Embryonic facial prominence (tissue), 1 donor: ENCODE measurements around the gene ELOA.

Experiments used
- DNase-seq: peaks from one replicate; pipeline ENCODE4 v3.0.0-alpha.2; 2016; ENCODE audit errors: extremely low spot score

The ELOA gene, protein sequence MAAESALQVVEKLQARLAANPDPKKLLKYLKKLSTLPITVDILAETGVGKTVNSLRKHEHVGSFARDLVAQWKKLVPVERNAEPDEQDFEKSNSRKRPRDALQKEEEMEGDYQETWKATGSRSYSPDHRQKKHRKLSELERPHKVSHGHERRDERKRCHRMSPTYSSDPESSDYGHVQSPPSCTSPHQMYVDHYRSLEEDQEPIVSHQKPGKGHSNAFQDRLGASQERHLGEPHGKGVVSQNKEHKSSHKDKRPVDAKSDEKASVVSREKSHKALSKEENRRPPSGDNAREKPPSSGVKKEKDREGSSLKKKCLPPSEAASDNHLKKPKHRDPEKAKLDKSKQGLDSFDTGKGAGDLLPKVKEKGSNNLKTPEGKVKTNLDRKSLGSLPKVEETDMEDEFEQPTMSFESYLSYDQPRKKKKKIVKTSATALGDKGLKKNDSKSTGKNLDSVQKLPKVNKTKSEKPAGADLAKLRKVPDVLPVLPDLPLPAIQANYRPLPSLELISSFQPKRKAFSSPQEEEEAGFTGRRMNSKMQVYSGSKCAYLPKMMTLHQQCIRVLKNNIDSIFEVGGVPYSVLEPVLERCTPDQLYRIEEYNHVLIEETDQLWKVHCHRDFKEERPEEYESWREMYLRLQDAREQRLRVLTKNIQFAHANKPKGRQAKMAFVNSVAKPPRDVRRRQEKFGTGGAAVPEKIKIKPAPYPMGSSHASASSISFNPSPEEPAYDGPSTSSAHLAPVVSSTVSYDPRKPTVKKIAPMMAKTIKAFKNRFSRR

DNA sequence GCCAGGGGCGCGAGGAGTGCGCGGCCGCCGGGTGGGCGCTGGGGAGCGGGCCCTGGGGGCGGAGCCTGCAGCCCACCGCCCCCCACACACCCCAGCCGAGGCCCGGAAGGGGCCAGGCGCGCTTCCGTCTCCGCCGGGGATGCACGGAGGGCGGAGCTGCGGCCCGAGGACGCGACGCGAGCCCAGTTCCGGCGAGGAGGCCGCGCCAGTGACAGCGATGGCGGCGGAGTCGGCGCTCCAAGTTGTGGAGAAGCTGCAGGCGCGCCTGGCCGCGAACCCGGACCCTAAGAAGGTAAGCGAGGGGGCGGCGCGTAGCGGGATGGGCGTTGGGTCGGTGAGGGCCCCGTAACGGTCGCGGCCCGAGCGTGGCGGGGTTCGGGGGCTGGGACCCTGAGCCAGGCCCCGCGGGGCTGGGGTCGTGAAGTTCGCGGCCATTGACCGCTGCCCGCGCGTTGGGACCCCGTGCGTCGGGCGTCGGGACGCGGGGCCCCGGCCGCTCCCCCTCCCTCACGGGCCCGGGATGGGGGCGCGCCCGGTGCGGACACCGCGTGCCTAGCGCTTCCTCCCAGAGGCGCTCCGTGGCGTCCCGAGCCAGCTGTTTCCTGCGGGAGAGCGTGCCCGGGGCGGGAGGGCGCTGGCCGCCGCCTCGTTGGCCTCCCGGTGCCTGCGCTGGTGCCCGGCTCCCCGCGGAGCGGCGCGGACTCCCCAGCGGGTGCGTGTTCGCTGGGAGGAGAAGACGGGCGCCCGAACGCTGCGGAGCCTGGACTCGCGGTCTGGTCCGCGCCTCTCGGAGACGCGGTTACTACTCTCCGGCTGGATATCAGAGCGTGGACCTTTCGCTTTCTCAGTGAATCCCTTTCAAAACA is at the start of gene ELOA:
ELOA (plus strand) TSS at position 185 of the 866 bp plus-strand sequence; CDS start at position 218, 33 bp downstream.
- peak; percentile 61 for DNase-seq

- no peak for DNase-seq
These were observed 49.7 kb upstream of the ELOA start for GRCh38 chr1:23693599-23693998.

DNA sequence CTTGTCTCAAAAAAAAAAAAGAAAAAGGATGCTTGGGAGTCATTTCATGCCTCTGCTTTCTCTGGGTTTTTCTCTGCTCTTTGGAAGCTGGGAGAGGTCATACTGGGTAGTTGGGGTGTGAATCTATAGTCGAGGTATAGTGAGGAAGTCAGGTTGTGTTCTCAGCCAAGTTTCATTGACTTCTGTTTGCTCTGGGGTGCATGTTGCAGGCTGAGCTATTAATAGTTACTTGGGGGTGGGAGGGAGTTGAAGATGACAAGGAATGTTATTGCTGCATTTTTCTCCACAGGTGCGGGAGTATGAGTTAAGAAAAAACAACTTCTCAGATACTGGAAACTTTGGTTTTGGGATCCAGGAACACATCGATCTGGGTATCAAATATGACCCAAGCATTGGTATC is 48.9 kb upstream of the ELOA start:
- DNase-seq = no peak

DNA sequence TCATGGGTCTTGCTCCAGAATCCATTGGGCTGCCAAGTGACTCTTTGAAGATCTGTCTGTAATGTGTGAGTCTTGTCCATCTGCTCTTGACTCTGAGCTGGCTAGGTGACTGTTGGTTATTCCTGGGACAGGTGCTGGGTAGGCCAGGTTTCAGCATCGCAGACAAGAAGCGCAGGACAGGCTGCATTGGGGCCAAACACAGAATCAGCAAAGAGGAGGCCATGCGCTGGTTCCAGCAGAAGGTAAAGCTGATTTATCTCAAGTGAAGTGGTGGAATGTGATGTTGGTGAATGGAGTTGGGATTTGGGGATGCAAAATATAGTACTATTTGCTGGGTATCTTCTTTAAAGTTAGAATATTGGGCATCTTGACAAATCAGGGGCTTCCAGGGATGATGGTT is 47.6 kb upstream of the ELOA start:
- no peak for DNase-seq

DNA sequence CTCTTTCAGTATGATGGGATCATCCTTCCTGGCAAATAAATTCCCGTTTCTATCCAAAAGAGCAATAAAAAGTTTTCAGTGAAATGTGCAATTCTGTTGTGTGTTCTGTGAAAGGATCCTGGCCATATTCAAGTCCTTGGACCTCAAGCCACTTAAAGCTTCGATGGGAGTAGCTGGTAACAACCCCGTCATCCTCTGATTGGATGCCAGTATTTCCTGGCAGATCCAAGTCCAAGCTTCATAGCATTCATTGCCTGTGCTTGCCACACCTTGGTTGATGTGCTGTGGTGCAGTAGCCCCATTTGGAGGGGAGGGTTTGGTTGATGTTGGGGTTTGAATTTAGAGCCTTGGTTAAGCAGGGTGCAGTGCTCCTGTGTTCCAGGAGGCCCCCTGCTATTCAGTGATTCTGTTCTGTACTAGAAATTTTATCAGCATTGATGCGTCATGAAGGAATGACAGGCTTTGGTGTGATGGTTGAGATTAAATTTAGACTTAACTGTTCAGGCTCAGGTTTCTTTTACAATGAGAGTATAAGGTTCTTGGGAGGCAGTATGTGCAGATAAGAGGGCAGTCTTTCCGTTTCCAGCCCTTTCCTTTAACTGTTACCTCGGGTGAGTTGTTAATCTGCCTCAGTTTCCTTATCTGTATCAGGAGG is 46.8 kb upstream of the ELOA start:
- DNase-seq = no peak

DNA sequence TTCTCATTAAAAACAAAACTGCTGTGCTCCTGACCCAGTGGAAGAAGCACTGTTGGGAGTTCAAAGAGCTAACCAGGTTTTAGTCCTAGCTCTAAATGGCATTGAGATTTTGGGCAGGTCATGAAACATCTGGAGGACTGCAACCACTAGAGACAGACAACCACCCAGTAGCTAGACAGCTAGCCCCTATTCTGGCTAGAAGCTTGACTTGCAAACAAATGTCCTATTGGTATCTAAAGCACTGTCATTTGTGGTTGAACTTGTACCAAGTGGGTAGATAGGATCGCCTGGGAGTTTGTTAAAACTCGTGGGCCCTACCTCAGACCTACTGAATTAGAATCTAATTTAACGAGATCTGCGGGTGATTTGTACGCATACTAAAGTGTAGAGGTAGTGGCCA is 44.8 kb upstream of the ELOA start:
- no peak for DNase-seq

DNA sequence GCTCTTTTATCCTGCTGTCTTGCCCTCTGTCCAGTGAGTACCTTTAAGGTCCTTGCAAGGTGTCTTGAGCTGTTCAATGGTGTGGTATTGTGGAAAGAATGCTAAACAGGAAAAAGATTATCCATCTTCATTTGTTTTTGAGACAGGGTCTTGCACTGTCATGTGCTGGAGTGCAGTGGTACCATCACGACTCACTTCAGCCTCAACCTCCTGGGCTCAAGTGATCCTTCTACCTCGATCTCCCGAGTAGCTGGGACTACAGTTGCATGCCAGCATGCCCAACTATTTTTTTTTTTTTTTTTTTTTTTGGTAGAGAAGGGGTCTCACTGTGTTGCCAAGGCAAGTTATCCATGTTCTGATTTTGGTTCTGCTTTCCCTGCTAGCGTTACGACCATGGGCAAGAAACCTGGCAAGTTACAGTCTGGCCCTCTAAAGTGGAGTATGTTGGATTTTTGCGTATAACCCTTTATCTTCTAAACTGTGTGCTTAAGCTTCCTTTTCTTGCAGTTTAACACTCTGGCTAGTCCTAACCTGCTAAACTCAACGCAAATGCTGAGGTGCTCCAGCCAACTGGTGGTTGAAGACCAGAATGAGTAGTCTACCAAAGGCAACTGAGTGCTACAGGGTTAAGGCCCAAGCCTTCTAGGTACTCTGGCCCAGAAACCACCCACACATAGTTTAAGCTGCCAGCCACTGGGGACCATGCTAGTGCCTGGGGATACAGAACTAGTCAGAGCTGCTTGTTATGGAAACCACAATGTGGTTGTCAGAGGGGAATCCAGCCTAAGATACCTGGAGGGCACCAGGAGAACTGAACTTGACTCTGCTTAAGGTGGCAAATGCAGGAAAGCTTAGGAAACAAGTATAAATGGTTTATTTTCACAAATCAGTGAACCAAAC is 43.7 kb upstream of the ELOA start:
- DNase-seq = no peak

GRCh38 chr1:23701310-23701709 is 42.0 kb upstream of the ELOA start:
- no peak for DNase-seq

DNA sequence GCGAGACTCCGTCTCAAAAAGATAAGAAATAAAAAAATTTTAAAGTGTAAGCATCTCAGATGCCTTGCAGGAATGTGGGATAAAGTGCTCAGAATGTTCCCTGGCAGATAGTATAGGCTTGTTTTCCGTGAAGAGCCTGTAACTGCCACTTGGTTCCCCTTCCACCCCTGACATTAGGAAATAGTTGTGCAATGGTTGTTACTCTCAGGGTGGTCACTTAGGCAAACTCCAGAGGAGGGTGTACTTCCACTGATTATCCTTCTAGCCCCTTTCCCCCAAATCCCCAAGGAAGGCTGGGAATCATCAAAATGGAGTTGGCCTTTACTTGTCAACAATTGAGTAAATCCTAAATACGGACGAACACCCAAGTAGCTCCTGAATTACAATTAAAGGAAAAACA is 41.3 kb upstream of the ELOA start:
- DNase-seq = no peak

DNA sequence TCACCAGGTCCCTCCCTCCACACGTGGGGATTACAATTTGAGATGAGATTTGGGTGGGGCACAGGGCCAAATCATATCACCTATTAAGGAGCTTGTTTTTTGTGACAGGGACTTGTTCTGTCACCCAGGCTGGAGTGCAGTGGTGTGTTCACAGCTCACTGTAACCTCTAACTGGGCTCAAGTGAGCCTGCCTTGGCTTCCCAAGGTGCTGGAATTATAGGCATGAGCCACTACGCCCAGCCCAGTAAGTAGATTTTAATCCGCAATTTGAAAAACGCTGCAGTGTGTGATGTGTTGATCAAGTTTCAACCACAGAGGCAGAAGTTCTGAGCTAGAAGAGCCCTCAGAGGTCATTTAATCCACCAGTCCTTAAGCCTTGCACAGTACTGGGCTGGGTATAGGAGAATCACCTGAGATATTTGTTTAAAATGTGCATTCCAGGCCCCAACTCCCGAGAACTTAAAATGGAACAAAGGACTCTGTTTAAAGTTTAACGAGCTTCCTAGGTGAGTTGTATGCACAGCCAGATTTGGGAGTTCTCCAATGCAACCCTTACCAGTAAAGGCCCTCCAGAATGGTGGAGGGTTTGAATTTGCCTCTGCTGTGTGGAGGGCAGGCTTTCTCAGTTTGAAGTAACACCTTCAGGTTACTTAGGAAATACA is 38.3 kb upstream of the ELOA start:
- DNase-seq = no peak

GRCh38 chr1:23709229-23709628 is 34.0 kb upstream of the ELOA start:
- DNase-seq = no peak

DNA sequence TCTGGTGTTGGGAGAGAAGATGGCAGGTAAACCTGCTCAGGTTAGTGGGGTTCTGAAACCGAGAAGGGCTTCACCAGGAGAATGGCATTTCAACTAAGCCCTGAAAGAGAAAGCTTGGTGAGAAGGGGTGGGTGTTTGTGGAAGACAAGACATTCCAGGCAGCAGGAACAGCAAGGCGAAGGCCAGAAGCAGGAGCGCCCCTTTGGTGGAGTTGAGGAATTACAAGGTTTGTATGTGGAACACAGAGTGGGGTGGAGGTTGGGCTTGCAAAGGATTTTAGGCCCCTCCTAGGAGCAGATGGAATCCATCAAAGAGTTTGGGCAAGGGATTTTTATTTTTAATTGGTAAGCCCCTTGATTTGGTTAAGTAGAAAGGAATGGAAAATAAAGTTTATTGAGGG is 24.8 kb upstream of the ELOA start:
- DNase-seq = no peak

- DNase-seq = no peak
These were observed 24.0 kb upstream of the ELOA start for GRCh38 chr1:23719162-23719820.

DNA sequence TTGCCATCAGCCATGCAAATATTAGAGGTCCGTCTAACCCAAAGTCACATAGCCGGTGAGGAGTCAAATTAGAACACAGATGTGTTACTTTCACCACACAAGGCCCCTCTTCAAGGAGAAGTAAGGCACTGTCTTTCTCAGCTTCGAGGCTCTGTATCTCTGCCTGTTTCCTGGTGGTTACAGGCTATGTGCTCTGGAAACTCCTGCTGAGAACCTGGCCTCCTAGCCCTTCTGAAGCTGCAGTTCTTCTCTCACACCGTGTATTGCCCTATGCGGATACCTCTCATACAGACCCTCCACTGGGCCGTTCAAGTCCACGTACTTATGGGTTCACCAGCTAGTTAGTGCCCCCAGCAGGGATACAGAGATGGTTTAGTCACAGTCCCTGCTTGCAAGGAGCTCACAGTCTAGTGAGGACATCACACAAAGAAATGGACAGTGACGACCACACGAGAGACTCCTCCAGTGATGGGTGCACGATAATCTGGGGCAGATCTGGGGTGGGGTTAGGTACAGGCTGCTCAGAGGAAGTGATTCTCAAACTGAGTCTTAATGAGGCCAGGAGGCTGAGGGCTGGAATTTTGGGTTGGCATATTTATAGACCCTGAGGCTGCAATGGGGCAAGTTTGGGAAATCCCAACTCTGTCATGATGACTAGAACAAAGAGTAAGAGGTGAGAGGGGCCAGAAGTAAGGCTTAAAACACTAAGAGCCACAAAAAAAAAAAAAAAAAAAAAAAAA is 22.8 kb upstream of the ELOA start:
- no peak for DNase-seq

GRCh38 chr1:23722652-23723051 is 20.6 kb upstream of the ELOA start:
- no peak for DNase-seq

- no peak for DNase-seq
These were observed 16.6 kb upstream of the ELOA start for GRCh38 chr1:23726686-23727085.

- DNase-seq = no peak
These were observed 15.9 kb upstream of the ELOA start for GRCh38 chr1:23727362-23727811.

DNA sequence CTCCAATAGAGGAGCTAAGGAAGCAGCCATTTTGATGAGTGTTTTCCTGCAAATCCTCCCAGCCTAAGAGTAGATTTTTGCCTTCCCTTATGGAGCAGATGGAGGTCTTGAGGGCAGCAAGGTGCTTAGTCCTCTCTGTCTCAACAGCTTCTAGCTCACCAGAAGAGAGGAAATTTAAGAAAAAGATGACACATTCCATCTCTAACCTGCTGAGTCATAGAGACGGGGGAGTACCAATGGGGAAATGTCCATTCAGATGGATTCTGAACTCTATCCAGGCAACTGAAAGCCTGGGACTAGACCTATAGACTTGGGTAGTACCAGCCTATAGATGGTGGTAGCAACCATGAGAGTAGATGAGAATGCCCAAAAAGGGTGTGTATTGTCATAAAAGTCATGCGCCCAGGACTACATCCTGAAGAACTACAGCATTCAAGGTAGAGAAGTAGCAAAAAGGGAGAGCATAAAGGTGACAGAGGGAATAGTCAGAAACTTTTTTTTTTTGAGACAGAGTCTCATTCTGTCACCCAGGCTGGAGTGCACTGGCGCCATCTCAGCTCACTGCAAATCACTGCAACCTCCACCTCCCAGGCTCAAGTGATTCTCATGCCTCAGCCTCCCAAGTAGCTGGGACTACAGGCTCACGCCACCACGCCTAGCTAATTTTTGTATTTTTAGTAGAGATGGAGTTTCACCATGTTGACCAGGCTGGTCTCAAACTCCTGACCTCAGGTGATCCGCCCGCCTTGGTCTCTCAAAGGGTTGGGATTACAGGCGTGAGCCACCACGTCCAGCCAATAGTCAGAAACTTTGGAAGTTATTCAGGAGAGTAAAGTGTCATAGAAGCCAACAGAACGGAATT is 10.7 kb upstream of the ELOA start:
- no peak for DNase-seq
